SK-N-SH treated with all-trans-retinoic acid at 6 μM for 48 hours (cell line): ENCODE data around the gene TDRD7.

Experiments
- ARNTL ChIP-seq: fragments of 450-650 bp; formaldehyde crosslinking; IDR thresholded peaks from 2 replicates; pipeline ENCODE4 v1.5.0; 2020; ENCODE audit warnings: low read depth, mild to moderate bottlenecking, moderate library complexity, borderline replicate concordance
- CSRNP3 ChIP-seq: fragments of 250-450 bp; sonication (Bioruptor Pico); IDR thresholded peaks from 2 replicates; pipeline ENCODE4 v1.5.1; 2021; ENCODE audit warnings: mild to moderate bottlenecking, moderate library complexity
- OSR1 ChIP-seq: fragments of 250-450 bp; sonication (Bioruptor Pico); IDR thresholded peaks from 2 replicates; pipeline ENCODE4 v1.8.0; 2022; ENCODE audit warnings: moderate library complexity, mild to moderate bottlenecking, inconsistent platforms
- TSHZ2 ChIP-seq: fragments of 250-450 bp; sonication (Bioruptor Pico); IDR thresholded peaks from 2 replicates; pipeline ENCODE4 v1.5.0; 2020; ENCODE audit warnings: mild to moderate bottlenecking, moderate library complexity
- ZFP3 ChIP-seq: fragments of 250-450 bp; sonication (Bioruptor Pico); IDR thresholded peaks from 2 replicates; pipeline ENCODE4 v1.5.0; 2020; ENCODE audit warnings: mild to moderate bottlenecking, moderate library complexity
- ZFP30 ChIP-seq: fragments of 450-650 bp; formaldehyde crosslinking; IDR thresholded peaks from 2 replicates; pipeline ENCODE4 v1.5.0; 2022; ENCODE audit warnings: mild to moderate bottlenecking, moderate library complexity
- ZNF8 ChIP-seq: fragments of 450-650 bp; formaldehyde crosslinking; IDR thresholded peaks from 2 replicates; pipeline ENCODE4 v1.5.0; 2020; ENCODE audit warnings: mild to moderate bottlenecking, moderate library complexity

GRCh38 chr9:97398999-97399758 lies 12.7 kb upstream of the TDRD7 start:
- TF ChIP-seq ZFP30 (no peak), ZFP3 (CRISPR knock-in tag) (no peak), TSHZ2 (CRISPR knock-in tag) (no peak), ARNTL (no peak), OSR1 (CRISPR knock-in tag) (no peak), ZNF8 (no peak), CSRNP3 (CRISPR knock-in tag) (no peak)
